ENCODE measurements around the gene TFF2.

TFF2 gene

DNA sequence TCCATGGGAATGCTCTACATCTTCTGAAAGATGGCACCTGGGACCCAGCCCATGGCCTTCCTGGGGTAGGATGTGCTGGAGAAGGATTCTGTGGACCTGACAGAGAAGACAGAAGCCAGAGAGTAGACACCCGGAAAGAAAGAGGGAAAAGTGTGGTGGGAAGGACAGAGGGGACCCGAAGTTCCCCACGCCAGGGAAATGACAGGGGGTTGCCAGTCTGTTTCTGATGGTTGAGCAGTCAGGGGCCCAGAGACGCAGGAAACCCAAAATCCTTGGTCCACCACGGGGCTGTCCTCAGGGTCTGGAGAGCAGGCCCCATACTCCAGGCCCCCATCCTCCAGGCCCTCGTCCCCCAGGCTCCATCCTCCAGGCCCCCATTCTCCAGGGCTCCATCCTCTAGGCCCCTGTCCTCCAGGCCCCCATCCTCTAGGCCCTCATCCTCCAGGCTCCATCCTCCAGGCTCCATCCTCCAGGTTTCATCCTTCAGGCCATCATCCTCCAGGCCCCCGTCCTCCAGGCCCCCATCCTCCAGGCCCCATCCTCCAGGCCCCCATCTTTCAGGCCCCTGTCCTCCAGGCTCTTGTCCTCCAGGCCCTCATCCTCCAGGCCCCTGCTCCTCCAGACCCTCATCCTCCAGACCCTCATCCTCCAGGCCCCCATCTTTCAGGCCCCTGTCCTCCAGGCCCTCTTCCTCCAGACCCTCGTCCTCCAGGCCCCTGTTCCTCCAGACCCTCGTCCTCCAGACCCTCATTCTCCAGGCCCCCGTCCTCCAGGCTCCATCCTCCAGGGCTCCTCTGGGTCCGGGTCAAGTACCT is 1.0 kb upstream of the TFF2 start:
- H3K9me3 ChIP-seq (ENCODE audit: control insufficient read depth, low read length): no peaks in the 10 kb centered on the region
- H3K4me1 ChIP-seq: no peaks in the 10 kb centered on the region
- no peak overlapping the region for H2AFZ ChIP-seq
- H3K27ac ChIP-seq: no peak overlapping the region
- H3K9ac ChIP-seq: no peak overlapping the region
- no peaks in the 10 kb centered on the region for H3K36me3 ChIP-seq (ENCODE audit: control insufficient read depth, insufficient read depth, low read length)
- no peaks in the 10 kb centered on the region for H3K27me3 ChIP-seq (ENCODE audit: control insufficient read depth, insufficient read depth, low read length)
- no peaks in the 10 kb centered on the region for H3K79me2 ChIP-seq
- H3K4me2 ChIP-seq (ENCODE audit: low read length): no peak overlapping the region
- no peak overlapping the region for H3K4me3 ChIP-seq (ENCODE audit: low read depth, low read length)
- TF ChIP-seq CTCF (IDR thresholded peaks at IDR 0.05): no peak

DNA sequence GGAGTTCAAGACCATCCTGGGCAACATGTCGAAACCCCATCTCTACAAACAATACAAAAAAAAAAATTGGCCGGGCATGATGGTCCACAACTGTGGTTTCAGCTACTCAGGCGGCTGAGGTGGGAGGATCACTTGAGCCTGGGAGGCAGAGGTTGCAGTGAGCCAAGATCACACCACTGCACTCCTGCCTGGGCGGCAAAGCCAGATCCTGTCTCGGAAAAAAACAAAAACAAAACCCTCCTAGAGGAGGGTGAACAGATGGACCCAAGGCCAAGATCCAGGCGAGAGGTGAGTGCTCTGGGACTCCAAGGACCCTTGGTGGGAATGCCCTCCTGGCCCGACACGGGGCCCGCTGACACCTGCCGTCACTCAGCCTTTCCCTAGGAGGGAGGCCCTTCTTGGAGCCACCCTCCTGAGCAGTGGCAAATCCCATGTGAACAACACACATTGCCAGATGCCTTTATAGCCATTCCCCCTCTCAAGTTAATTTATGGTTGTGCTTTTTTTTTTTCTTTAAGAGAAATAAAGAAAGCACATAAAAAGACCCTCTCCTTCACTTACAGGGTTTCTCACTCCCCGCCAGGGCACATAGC is 380 bp downstream of the TFF2 start:
- no peak overlapping the region for H3K9ac ChIP-seq
- no peaks in the 10 kb centered on the region for H3K36me3 ChIP-seq (ENCODE audit: control insufficient read depth, insufficient read depth, low read length)
- H3K27ac ChIP-seq: no peak overlapping the region
- no peaks in the 10 kb centered on the region for H3K27me3 ChIP-seq (ENCODE audit: control insufficient read depth, insufficient read depth, low read length)
- no peak overlapping the region for H3K4me3 ChIP-seq (ENCODE audit: low read depth, low read length)
- no peaks in the 10 kb centered on the region for H3K4me1 ChIP-seq
- no peaks in the 10 kb centered on the region for H3K79me2 ChIP-seq
- no peaks in the 10 kb centered on the region for H3K9me3 ChIP-seq (ENCODE audit: control insufficient read depth, low read length)
- no peak overlapping the region for H2AFZ ChIP-seq
- no peak overlapping the region for H3K4me2 ChIP-seq (ENCODE audit: low read length)
- no peak for TF ChIP-seq CTCF (IDR thresholded peaks at IDR 0.05)

DNA sequence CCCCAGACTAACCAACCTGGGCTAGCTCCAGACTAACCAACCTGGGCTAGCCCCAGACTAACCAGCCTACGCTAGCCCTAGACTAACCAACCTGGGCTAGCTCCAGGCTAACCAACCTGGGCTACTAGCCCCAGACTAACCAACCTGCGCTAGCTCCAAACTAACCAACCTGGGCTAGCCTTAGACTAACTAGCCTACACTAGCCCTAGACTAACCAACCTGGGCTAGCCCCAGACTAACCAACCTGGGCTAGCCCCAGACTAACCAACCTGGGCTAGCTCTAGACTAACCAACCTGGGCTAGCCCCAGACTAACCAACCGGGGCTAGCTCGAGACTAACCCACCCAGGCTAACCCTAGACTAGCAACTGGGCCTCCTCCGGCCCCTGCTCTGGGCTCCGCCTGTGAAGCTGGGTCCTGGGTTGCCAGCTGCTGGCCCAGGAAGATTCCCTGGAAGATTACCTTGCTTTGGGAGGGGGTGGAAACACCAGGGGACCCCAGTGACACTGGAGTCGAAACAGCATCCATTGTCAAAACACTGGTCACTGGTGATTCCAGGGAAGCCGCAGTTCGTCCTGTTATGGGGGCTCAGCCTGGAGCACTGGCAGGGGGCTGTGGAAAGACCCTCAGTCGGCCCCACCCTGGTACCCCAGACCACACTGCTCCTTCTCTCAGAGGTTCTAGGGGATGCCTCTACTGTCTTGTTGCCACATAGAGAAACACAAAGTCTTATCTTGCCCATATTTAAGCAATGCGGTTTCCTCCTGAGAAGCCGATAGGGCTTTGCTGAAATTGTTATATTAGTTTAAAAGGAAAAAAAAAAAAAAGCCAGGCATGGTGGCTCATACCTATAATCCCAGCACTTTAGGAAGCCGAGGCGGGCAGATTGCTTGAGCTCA is 1.1 kb downstream of the TFF2 start:
- H3K4me3 ChIP-seq (ENCODE audit: low read depth, low read length): no peak overlapping the region
- no peak overlapping the region for H2AFZ ChIP-seq
- TF ChIP-seq CTCF (IDR thresholded peaks at IDR 0.05): no peak
- no peaks in the 10 kb centered on the region for H3K79me2 ChIP-seq
- H3K4me1 ChIP-seq: no peaks in the 10 kb centered on the region
- H3K36me3 ChIP-seq (ENCODE audit: control insufficient read depth, insufficient read depth, low read length): no peaks in the 10 kb centered on the region
- no peak overlapping the region for H3K9ac ChIP-seq
- no peaks in the 10 kb centered on the region for H3K27me3 ChIP-seq (ENCODE audit: control insufficient read depth, insufficient read depth, low read length)
- no peak overlapping the region for H3K27ac ChIP-seq
- H3K9me3 ChIP-seq (ENCODE audit: control insufficient read depth, low read length): no peaks in the 10 kb centered on the region
- H3K4me2 ChIP-seq (ENCODE audit: low read length): no peak overlapping the region

DNA sequence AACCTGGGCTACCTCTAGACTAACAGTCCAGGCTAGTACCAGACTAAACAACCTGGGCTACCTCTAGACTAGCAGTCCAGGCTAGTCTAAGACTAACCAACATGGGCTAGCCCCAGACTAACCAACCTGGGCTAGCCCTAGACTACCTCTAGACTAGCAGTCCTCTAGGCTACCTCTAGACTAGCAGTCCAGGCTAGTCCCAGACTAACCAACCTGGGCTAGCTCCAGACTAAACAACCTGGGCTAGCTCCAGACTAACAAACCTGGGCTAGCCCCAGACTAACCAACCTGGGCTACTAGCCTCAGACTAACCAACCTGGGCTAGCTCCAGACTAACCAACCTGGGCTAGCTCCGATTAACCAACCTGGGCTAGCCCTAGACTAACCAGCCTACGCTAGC is 2.0 kb downstream of the TFF2 start:
- no peaks in the 10 kb centered on the region for H3K4me1 ChIP-seq
- no peak overlapping the region for H3K4me3 ChIP-seq (ENCODE audit: low read depth, low read length)
- H3K27me3 ChIP-seq (ENCODE audit: control insufficient read depth, insufficient read depth, low read length): no peaks in the 10 kb centered on the region
- H3K4me2 ChIP-seq (ENCODE audit: low read length): no peak overlapping the region
- H3K9ac ChIP-seq: no peak overlapping the region
- TF ChIP-seq CTCF (IDR thresholded peaks at IDR 0.05): no peak
- H3K27ac ChIP-seq: no peak overlapping the region
- H3K9me3 ChIP-seq (ENCODE audit: control insufficient read depth, low read length): no peaks in the 10 kb centered on the region
- no peaks in the 10 kb centered on the region for H3K79me2 ChIP-seq
- no peaks in the 10 kb centered on the region for H3K36me3 ChIP-seq (ENCODE audit: control insufficient read depth, insufficient read depth, low read length)
- H2AFZ ChIP-seq: no peak overlapping the region
